ENCODE results near the gene IP6K3.

- TF ChIP-seq CTCF (optimal IDR thresholded peaks at IDR 0.05 in 1 of 3, IDR thresholded peaks at IDR 0.05 in 1 of 3, conservative IDR thresholded peaks at IDR 0.05 in 1 of 3; ENCODE audit: extremely low read depth in 1 of 3, insufficient read depth in 2 of 3, low read length in 3 of 3) (no peak), EZH2 (IDR thresholded peaks at IDR 0.05; ENCODE audit: low read length) (no peak)
Measured at GRCh38 chr6:33759887-33760629, 13.4 kb upstream of the IP6K3 start.

All from keratinocyte (primary cell).